Lower leg skin (tissue), 3 donors: ENCODE measurements around the gene OR2V2.
"Not testable (repeated sequence)": the region's sequence is repeated elsewhere in the genome, so short reads cannot be mapped to it uniquely, and the experiment has no call there.

ENCODE experiments used
- POLR2A ChIP-seq, 2 donors: fragments of 450-650 bp; IDR thresholded peaks; one replicate each; pipeline ENCODE4 v1.6.1; 2016 to 2017; ENCODE audit warnings: antibody characterized with exemption in 2 of 2, mild to moderate bottlenecking in 1 of 2, moderate library complexity in 1 of 2
- TF ChIP-seq, protein P1 (sequence below), 3 donors: fragments of 450-650 bp; IDR thresholded peaks; one replicate each; pipeline ENCODE4 v1.5.1; 2016; ENCODE audit warnings: antibody characterized with exemption in 3 of 3, mild to moderate bottlenecking in 3 of 3, moderate library complexity in 2 of 3

- TF ChIP-seq, protein P1, sequence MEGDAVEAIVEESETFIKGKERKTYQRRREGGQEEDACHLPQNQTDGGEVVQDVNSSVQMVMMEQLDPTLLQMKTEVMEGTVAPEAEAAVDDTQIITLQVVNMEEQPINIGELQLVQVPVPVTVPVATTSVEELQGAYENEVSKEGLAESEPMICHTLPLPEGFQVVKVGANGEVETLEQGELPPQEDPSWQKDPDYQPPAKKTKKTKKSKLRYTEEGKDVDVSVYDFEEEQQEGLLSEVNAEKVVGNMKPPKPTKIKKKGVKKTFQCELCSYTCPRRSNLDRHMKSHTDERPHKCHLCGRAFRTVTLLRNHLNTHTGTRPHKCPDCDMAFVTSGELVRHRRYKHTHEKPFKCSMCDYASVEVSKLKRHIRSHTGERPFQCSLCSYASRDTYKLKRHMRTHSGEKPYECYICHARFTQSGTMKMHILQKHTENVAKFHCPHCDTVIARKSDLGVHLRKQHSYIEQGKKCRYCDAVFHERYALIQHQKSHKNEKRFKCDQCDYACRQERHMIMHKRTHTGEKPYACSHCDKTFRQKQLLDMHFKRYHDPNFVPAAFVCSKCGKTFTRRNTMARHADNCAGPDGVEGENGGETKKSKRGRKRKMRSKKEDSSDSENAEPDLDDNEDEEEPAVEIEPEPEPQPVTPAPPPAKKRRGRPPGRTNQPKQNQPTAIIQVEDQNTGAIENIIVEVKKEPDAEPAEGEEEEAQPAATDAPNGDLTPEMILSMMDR (IDR thresholded peaks at IDR 0.05): not testable (repeated sequence)
- TF ChIP-seq POLR2A (IDR thresholded peaks at IDR 0.05): not testable (repeated sequence)
Measured at GRCh38 chr5:181101030-181101641, 46.2 kb upstream of the OR2V2 start.
